ENCODE results near the gene BDH1. TPM values are rescaled to one million over a fixed set of nuclear protein-coding genes. Genes with fewer than 3 reads are reported as not detected.

Gene BDH1
- total RNA-seq, 1 donor from 2014 or later, result 40.9 TPM

DNA sequence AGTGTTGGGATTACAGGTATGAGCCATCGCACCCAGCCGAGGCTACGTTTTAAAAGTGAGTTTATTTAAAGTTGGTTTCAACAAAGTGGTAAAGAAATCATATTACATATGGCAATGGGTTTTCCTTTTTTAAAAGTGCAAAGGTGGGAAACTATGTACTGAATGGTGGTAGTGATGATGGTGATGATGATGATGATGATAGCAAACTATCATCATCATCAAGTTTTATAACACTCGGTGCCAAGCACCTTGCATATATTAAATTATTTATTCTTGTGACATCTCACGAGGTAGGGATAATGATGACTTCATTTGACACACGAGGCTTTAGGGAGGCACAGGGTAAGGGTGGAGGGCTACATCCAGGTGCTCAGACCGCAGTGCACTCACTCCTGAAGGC is 64.3 kb downstream of the BDH1 start:
- no peaks in the 10 kb centered on the region for H3K36me3 Mint-ChIP-seq (ENCODE audit: low read depth)
- ChIA-PET POLR2A (no interaction called here), CTCF (no interaction called here)
- intact Hi-C loops (cut with micrococcal nuclease), result no loop called here
- no peak for DNase-seq
- no peak overlapping the region for H3K4me3 Mint-ChIP-seq
- H3K4me1 Mint-ChIP-seq, result peaks cover 5% of the 10 kb centered on the region
- H3K9me3 Mint-ChIP-seq, result no peaks in the 10 kb centered on the region
- TF ChIP-seq, protein P1, sequence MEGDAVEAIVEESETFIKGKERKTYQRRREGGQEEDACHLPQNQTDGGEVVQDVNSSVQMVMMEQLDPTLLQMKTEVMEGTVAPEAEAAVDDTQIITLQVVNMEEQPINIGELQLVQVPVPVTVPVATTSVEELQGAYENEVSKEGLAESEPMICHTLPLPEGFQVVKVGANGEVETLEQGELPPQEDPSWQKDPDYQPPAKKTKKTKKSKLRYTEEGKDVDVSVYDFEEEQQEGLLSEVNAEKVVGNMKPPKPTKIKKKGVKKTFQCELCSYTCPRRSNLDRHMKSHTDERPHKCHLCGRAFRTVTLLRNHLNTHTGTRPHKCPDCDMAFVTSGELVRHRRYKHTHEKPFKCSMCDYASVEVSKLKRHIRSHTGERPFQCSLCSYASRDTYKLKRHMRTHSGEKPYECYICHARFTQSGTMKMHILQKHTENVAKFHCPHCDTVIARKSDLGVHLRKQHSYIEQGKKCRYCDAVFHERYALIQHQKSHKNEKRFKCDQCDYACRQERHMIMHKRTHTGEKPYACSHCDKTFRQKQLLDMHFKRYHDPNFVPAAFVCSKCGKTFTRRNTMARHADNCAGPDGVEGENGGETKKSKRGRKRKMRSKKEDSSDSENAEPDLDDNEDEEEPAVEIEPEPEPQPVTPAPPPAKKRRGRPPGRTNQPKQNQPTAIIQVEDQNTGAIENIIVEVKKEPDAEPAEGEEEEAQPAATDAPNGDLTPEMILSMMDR (IDR thresholded peaks at IDR 0.05), result no peak
- ATAC-seq (ENCODE audit: low read depth), result no peak
- H3K27me3 Mint-ChIP-seq, result peaks cover 6% of the 10 kb centered on the region
- no peak overlapping the region for H3K27ac Mint-ChIP-seq

DNA sequence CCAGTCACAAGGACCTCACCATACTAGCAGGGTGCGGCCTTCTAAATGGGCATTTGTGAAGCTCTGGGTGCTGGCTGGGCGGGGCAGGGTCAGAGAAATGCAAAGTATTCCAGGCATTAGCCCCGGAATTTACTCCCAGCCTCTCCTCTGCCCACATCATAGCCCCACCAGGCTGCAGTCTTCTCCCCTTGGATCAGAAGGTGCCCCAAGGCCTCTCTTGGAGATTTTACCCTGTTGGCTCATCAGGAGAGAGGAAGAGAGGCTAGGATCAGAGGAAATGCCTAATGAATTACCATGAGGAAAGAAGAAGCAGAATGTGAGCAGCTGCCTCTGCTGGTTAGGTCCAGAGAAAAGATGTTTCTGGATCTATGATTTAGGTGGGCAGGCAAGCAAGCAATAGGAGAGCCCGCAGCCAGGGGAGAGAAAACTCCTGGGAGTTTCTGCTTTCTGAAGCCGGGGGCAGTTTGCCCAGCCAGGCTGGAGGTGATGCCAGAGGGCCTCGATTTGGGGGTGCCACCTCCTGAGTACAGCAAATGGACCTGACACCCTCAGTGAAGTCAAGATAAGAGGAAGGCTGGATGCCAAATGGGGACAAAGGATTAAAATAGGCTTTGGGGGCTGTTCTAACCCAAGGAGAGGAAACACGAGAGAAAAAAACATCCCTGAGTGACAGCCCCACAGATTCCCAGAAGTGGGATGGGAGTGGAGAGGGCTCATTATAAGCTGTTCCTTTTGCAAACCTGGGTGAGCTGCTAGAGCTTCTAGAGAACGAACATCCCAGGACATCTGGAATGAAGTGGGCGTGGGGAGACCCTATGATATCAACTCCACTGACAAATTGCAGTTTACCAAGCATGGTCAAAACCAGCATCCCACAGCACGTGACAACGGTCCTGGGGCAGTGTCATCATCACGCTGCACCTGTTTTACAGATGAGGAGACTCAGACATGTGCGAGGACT is 65.4 kb downstream of the BDH1 start:
- H3K27ac Mint-ChIP-seq, result no peak overlapping the region
- intact Hi-C loops (cut with micrococcal nuclease), result no loop called here
- H3K27me3 Mint-ChIP-seq, result peaks cover 6% of the 10 kb centered on the region
- ATAC-seq (ENCODE audit: low read depth) (no peak), DNase-seq (no peak)
- H3K4me1 Mint-ChIP-seq, result peaks cover 2% of the 10 kb centered on the region
- H3K9me3 Mint-ChIP-seq, result no peaks in the 10 kb centered on the region
- no peaks in the 10 kb centered on the region for H3K36me3 Mint-ChIP-seq (ENCODE audit: low read depth)
- ChIA-PET CTCF (no interaction called here), POLR2A (no interaction called here)
- TF ChIP-seq, protein P1 (IDR thresholded peaks at IDR 0.05), result no peak
- H3K4me3 Mint-ChIP-seq, result no peak overlapping the region

DNA sequence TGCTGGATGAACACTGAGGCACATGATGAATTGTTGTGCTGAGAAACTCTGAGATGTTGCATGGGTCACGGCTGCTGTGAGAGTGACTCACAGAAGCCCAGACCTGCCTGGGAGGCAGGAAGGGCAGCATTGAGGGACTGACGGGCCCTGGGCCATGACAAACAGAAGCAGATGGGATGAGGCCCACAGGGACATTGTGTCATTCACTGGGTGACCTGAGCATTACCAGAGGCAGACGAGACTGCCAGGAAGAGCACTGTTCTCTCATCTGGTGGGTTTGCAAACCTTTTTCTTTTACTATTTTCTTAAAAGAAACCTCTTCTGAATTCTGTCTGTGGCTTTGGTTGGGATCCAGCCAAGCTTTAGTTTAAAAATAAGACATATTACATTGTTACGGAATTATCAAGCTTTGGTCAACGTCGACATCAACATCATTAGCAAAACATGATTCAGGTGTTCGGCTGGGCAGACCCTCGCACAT is 67.8 kb downstream of the BDH1 start:
- Mint-ChIP-seq H3K36me3 (ENCODE audit: low read depth) (no peaks in the 10 kb centered on the region), H3K27me3 (peaks cover 5% of the 10 kb centered on the region), H3K4me3 (no peak overlapping the region), H3K27ac (no peak overlapping the region), H3K9me3 (no peaks in the 10 kb centered on the region), H3K4me1 (no peaks in the 10 kb centered on the region)
- no peak for ATAC-seq (ENCODE audit: low read depth)
- TF ChIP-seq, protein P1 (IDR thresholded peaks at IDR 0.05), result no peak
- DNase-seq, result no peak
- intact Hi-C loops (cut with micrococcal nuclease), result no loop called here
- ChIA-PET CTCF (interaction anchor here (1.3 kb wide), 1 partner anchor 230 kb away, joined by 5 read pairs; no protein-coding TSS in a partner anchor), POLR2A (no interaction called here)

DNA sequence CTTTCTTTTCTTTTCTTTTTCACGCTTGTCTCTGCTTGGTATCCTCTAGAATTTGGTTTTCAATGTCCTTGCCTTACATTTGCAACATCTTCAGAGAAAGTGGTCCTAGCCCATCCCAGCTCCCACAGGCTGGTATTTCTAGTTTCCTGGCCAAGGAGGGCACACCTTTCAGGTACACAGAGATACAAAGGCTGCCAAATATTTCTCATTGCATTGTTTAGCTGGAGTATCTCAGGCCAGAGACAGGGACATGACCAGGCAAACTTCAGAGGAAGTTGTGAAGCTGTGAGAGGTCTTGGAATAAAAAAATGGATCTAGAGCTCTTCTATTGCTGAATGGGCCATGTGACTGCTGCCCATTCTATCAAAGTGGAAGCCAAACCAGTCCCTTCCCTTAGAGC is 68.9 kb downstream of the BDH1 start:
- Mint-ChIP-seq H3K4me1 (no peaks in the 10 kb centered on the region), H3K27me3 (peaks cover 5% of the 10 kb centered on the region), H3K27ac (no peak overlapping the region), H3K4me3 (no peak overlapping the region), H3K9me3 (no peaks in the 10 kb centered on the region), H3K36me3 (ENCODE audit: low read depth) (no peaks in the 10 kb centered on the region)
- no peak for ATAC-seq (ENCODE audit: low read depth)
- TF ChIP-seq, protein P1 (IDR thresholded peaks at IDR 0.05), result no peak
- POLR2A ChIA-PET, result no interaction called here
- intact Hi-C loops (cut with micrococcal nuclease), result no loop called here
- CTCF ChIA-PET, result no interaction called here
- no peak for DNase-seq

DNA sequence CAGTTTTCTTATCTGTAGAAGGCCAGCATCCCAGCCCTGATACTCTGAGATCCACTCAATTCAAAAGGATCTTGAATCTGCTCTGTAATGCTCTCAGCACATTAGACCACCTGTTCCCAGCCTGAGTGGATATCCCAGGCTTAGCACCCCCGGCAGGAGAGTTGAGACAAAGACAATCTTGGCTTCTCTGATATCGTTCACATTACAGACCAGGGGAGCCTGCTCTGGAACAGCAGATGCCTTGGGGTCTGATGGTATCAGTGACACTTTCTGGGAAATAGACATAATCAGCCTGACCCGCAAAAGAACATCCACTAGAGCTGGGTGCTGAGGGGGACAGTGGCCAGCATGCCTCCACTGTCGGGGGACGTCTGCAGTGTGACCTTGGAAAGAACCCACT is 70.6 kb downstream of the BDH1 start:
- CTCF ChIA-PET, result no interaction called here
- Mint-ChIP-seq H3K4me1 (no peaks in the 10 kb centered on the region), H3K36me3 (ENCODE audit: low read depth) (no peaks in the 10 kb centered on the region), H3K9me3 (no peaks in the 10 kb centered on the region), H3K27me3 (peaks cover 5% of the 10 kb centered on the region), H3K4me3 (no peak overlapping the region), H3K27ac (no peak overlapping the region)
- DNase-seq, result no peak
- TF ChIP-seq, protein P1 (IDR thresholded peaks at IDR 0.05), result no peak
- no peak for ATAC-seq (ENCODE audit: low read depth)
- intact Hi-C loops (cut with micrococcal nuclease), result no loop called here
- POLR2A ChIA-PET, result no interaction called here

Data from activated B cell treated with CpG ODN at 0.5 μM for 24 hours (primary cell).